GM19463 (cell line): ENCODE measurements around the gene CEP44.
"Not testable (repeated sequence)": the region's sequence is repeated elsewhere in the genome, so short reads cannot be mapped to it uniquely, and the experiment has no call there.

ENCODE experiments used
- ATAC-seq: cut with Tn5 transposase; IDR thresholded peaks from one replicate; pipeline ENCODE4 v1.9.1; 2021; ENCODE audit warnings: mild to moderate bottlenecking, moderate library complexity; ENCODE audit not compliant: unreplicated experiment

Gene CEP44

GRCh38 chr4:174278467-174278866, 5.2 kb upstream of the CEP44 start:
- ATAC-seq: no peak

GRCh38 chr4:174279433-174280155, 4.1 kb upstream of the CEP44 start:
- no peak for ATAC-seq

- ATAC-seq: no peak
Observed at GRCh38 chr4:174281182-174281737, 2.5 kb upstream of the CEP44 start.

- ATAC-seq: no peak
Observed at GRCh38 chr4:174281901-174282300, 1.8 kb upstream of the CEP44 start.

- peak; percentile 95 for ATAC-seq
Observed at GRCh38 chr4:174282836-174283506, 740 bp upstream of the CEP44 start.

- no peak for ATAC-seq
Observed at GRCh38 chr4:174284487-174284886, 776 bp downstream of the CEP44 start.

GRCh38 chr4:174286870-174287269, 3.2 kb downstream of the CEP44 start:
- no peak for ATAC-seq

- no peak for ATAC-seq
Observed at GRCh38 chr4:174292473-174292872, 8.8 kb downstream of the CEP44 start.

- ATAC-seq: not testable (repeated sequence)
Observed at GRCh38 chr4:174294641-174295040, 10.9 kb downstream of the CEP44 start.

- ATAC-seq: not testable (repeated sequence)
Observed at GRCh38 chr4:174295142-174295541, 11.4 kb downstream of the CEP44 start.

GRCh38 chr4:174303687-174304086, 20.0 kb downstream of the CEP44 start:
- ATAC-seq: no peak

- ATAC-seq: no peak
Observed at GRCh38 chr4:174304664-174305063, 21.0 kb downstream of the CEP44 start.

GRCh38 chr4:174305961-174306360, 22.2 kb downstream of the CEP44 start:
- no peak for ATAC-seq

- peak; percentile 51 for ATAC-seq
Observed at GRCh38 chr4:174307694-174308093, 24.0 kb downstream of the CEP44 start.

GRCh38 chr4:174312993-174313392, 29.3 kb downstream of the CEP44 start:
- no peak for ATAC-seq

- no peak for ATAC-seq
Observed at GRCh38 chr4:174314274-174314673, 30.6 kb downstream of the CEP44 start.

GRCh38 chr4:174314770-174315169, 31.1 kb downstream of the CEP44 start:
- peak; percentile 42 for ATAC-seq

- no peak for ATAC-seq
Observed at GRCh38 chr4:174316546-174316945, 32.8 kb downstream of the CEP44 start.

GRCh38 chr4:174316954-174317353, 33.2 kb downstream of the CEP44 start:
- ATAC-seq: no peak

- no peak for ATAC-seq
Observed at GRCh38 chr4:174317531-174317930, 33.8 kb downstream of the CEP44 start.

GRCh38 chr4:174318829-174319764, 35.4 kb downstream of the CEP44 start:
- no peak for ATAC-seq
